Smooth muscle cell (in vitro differentiated cells): Measurements from ENCODE around the gene LYPLA2. TPM values are rescaled to one million over a fixed set of nuclear protein-coding genes. Genes with fewer than 3 reads are reported as not detected.
A peak's percentile ranks its signal among the peaks of the same experiment; 100 is the strongest.

Experiments used
- DNase-seq: peaks from one replicate; lab custom pipeline; 2025; ENCODE audit not compliant: unreplicated experiment; lab: John Stamatoyannopoulos, UW
- H2AFZ ChIP-seq: fragments of 200-600 bp; sonication (generic); 2 replicates; pipeline ENCODE4 v1.6.0; 2016; ENCODE audit warnings: antibody characterized with exemption, low read depth, mild to moderate bottlenecking
- H3F3A ChIP-seq: fragments of 200-600 bp; sonication (generic); 2 replicates; pipeline ENCODE4 v1.6.0; 2017; ENCODE audit warnings: antibody characterized with exemption, low read depth
- H3K27ac ChIP-seq: fragments of 200-600 bp; sonication (generic); 2 replicates; pipeline ENCODE4 v1.5.1; 2016; ENCODE audit warnings: low read depth, mild to moderate bottlenecking
- H3K27me3 ChIP-seq: fragments of 200-600 bp; sonication (generic); 2 replicates; pipeline ENCODE4 v1.6.1; 2016; ENCODE audit warnings: low read depth, mild to moderate bottlenecking
- H3K36me3 ChIP-seq: fragments of 200-600 bp; sonication (generic); 2 replicates; pipeline ENCODE4 v1.5.1; 2016; ENCODE audit warnings: low read depth
- H3K4me1 ChIP-seq: fragments of 200-600 bp; sonication (generic); 2 replicates; pipeline ENCODE4 v1.5.1; 2016; ENCODE audit warnings: low read depth
- H3K4me2 ChIP-seq: fragments of 200-600 bp; sonication (generic); 2 replicates; pipeline ENCODE4 v1.6.0; 2016; ENCODE audit warnings: mild to moderate bottlenecking
- H3K4me3 ChIP-seq: fragments of 200-600 bp; sonication (generic); 2 replicates; pipeline ENCODE4 v1.5.1; 2016; ENCODE audit warnings: mild to moderate bottlenecking
- H3K79me2 ChIP-seq: fragments of 200-600 bp; sonication (generic); 2 replicates; pipeline ENCODE4 v1.6.0; 2016; ENCODE audit warnings: low read depth, mild to moderate bottlenecking
- H3K9ac ChIP-seq: fragments of 200-600 bp; sonication (generic); 2 replicates; pipeline ENCODE4 v1.6.0; 2016; ENCODE audit warnings: low read depth
- H3K9me3 ChIP-seq: fragments of 200-600 bp; sonication (generic); replicated peaks from 2 replicates; pipeline ENCODE4 v1.5.1; 2016; ENCODE audit warnings: low read depth
- H4K20me1 ChIP-seq: fragments of 200-600 bp; sonication (generic); 2 replicates; pipeline ENCODE4 v1.6.0; 2016; ENCODE audit warnings: low read depth
- WGBS: methylation state at CpG from one replicate; pipeline ENCODE4 v1.1.7; 2016; ENCODE audit warnings: low lambda C conversion rate; 5-methylcytosine and 5-hydroxymethylcytosine counted together
- polyA plus RNA-seq: library from polyadenylated mRNA; unstranded; fragments of >200 nt; fragmentation: Nextera tagmentation; extraction: Ambion mirVana; gene quantifications from 2 replicates; pipeline ENCODE4 v1.2.1, GENCODE V29; 2016
- total RNA-seq: library from RNA; depleted of rRNA; stranded (reverse); fragments of >200 nt; gene quantifications from 2 replicates; pipeline ENCODE4 v1.2.3, GENCODE V29; 2014
- TF ChIP-seq, protein P1 (sequence below): fragments of 200-600 bp; sonication (generic); IDR thresholded peaks from 2 replicates; pipeline ENCODE4 v1.5.1; 2017; ENCODE audit warnings: borderline replicate concordance, mild to moderate bottlenecking, antibody characterized with exemption; ENCODE audit not compliant: insufficient read depth, poor library complexity, severe bottlenecking

The LYPLA2 gene
- total and polyA plus RNA-seq, 2 experiments from 2014 or later = 74.9 to 94.3 TPM

DNA sequence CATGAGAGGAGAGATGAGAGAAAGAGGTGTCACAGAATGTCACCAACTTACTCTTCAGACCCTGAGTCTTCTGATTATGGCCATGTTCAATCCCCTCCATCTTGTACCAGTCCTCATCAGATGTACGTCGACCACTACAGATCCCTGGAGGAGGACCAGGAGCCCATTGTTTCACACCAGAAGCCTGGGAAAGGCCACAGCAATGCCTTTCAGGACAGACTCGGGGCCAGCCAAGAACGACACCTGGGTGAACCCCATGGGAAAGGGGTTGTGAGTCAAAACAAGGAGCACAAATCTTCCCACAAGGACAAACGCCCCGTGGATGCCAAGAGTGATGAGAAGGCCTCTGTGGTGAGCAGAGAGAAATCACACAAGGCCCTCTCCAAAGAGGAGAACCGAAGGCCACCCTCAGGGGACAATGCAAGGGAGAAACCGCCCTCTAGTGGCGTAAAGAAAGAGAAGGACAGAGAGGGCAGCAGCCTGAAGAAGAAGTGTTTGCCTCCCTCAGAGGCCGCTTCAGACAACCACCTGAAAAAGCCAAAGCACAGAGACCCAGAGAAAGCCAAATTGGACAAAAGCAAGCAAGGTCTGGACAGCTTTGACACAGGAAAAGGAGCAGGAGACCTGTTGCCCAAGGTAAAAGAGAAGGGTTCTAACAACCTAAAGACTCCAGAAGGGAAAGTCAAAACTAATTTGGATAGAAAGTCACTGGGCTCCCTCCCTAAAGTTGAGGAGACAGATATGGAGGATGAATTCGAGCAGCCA is 39.7 kb upstream of the LYPLA2 start:
- no peak overlapping the region for H3K4me3 ChIP-seq
- H3K27ac ChIP-seq = no peak overlapping the region
- H3K9me3 ChIP-seq = no peaks in the 10 kb centered on the region
- DNase-seq = no peak
- H2AFZ ChIP-seq = no peak overlapping the region
- peaks cover 43% of the 10 kb centered on the region for H3K36me3 ChIP-seq
- H3F3A ChIP-seq = peaks cover 1% of the 10 kb centered on the region
- 83% methylated on average over 11 of the region's 11 CpGs for WGBS
- TF ChIP-seq, protein P1, sequence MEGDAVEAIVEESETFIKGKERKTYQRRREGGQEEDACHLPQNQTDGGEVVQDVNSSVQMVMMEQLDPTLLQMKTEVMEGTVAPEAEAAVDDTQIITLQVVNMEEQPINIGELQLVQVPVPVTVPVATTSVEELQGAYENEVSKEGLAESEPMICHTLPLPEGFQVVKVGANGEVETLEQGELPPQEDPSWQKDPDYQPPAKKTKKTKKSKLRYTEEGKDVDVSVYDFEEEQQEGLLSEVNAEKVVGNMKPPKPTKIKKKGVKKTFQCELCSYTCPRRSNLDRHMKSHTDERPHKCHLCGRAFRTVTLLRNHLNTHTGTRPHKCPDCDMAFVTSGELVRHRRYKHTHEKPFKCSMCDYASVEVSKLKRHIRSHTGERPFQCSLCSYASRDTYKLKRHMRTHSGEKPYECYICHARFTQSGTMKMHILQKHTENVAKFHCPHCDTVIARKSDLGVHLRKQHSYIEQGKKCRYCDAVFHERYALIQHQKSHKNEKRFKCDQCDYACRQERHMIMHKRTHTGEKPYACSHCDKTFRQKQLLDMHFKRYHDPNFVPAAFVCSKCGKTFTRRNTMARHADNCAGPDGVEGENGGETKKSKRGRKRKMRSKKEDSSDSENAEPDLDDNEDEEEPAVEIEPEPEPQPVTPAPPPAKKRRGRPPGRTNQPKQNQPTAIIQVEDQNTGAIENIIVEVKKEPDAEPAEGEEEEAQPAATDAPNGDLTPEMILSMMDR = peak; percentile 56
- no peak overlapping the region for H3K4me2 ChIP-seq
- peaks cover 55% of the 10 kb centered on the region for H3K79me2 ChIP-seq
- H3K4me1 ChIP-seq = no peaks in the 10 kb centered on the region
- H3K9ac ChIP-seq = no peak overlapping the region
- peaks cover 86% of the 10 kb centered on the region for H4K20me1 ChIP-seq
- H3K27me3 ChIP-seq = no peaks in the 10 kb centered on the region

- Histone ChIP-seq H3K9ac (no peak overlapping the region), H3K4me3 (no peak overlapping the region), H3K4me1 (no peaks in the 10 kb centered on the region), H3K79me2 (peaks cover 50% of the 10 kb centered on the region), H3F3A (peaks cover 5% of the 10 kb centered on the region), H3K9me3 (no peaks in the 10 kb centered on the region), H4K20me1 (peaks cover 86% of the 10 kb centered on the region), H2AFZ (no peak overlapping the region), H3K36me3 (peaks cover 49% of the 10 kb centered on the region), H3K4me2 (no peak overlapping the region), H3K27ac (no peak overlapping the region), H3K27me3 (no peaks in the 10 kb centered on the region)
- TF ChIP-seq, protein P1 = no peak
- DNase-seq = no peak
- 97% methylated on average over 4 of the region's 4 CpGs for WGBS
Observed at GRCh38 chr1:23751815-23752200, 39.1 kb upstream of the LYPLA2 start.

DNA sequence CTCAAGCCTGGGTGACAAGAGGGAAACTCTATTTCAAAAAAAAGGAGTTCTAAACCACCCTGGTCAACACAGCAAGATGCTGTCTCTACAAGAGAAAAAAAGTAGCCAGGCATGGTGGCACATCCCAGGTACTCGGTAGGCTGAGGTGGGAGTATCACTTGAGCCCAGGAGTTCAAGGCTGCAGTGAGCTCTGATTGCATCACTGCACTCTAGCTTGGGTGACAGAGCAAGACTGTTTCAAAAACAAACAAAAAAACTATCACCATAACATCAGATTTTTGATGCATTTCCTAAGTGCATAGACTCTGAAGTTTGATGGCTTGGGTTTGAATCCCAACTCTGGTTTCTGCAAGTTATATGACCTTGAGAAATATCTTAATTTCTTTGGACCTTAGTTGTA is 38.0 kb upstream of the LYPLA2 start:
- TF ChIP-seq, protein P1 = no peak
- Histone ChIP-seq H3K79me2 (peaks cover 39% of the 10 kb centered on the region), H3K4me1 (no peaks in the 10 kb centered on the region), H2AFZ (no peak overlapping the region), H4K20me1 (peaks cover 85% of the 10 kb centered on the region), H3K9me3 (no peaks in the 10 kb centered on the region), H3K4me2 (no peak overlapping the region), H3F3A (peaks cover 5% of the 10 kb centered on the region), H3K36me3 (peaks cover 53% of the 10 kb centered on the region), H3K27ac (no peak overlapping the region), H3K9ac (no peak overlapping the region), H3K27me3 (no peaks in the 10 kb centered on the region), H3K4me3 (no peak overlapping the region)
- WGBS = 100% methylated on average over 1 of the region's 1 CpG
- DNase-seq = no peak

- Histone ChIP-seq H3K4me3 (no peak overlapping the region), H3K79me2 (peaks cover 8% of the 10 kb centered on the region), H2AFZ (no peak overlapping the region), H3K27ac (no peak overlapping the region), H3K4me2 (no peak overlapping the region), H3F3A (peaks cover 20% of the 10 kb centered on the region), H3K36me3 (peaks cover 43% of the 10 kb centered on the region), H3K9ac (no peak overlapping the region), H3K27me3 (no peaks in the 10 kb centered on the region), H4K20me1 (peaks cover 86% of the 10 kb centered on the region), H3K4me1 (no peaks in the 10 kb centered on the region), H3K9me3 (no peaks in the 10 kb centered on the region)
- TF ChIP-seq, protein P1 = no peak
- no peak for DNase-seq
- 91% methylated on average over 3 of the region's 3 CpGs for WGBS
Observed at GRCh38 chr1:23756676-23757075, 34.3 kb upstream of the LYPLA2 start.
